Heart left ventricle (tissue), 16 donors: ENCODE results near the gene APOD. TPM values are rescaled to one million over a fixed set of nuclear protein-coding genes. Genes with fewer than 3 reads are reported as not detected.
"Not testable (repeated sequence)": the region's sequence is repeated elsewhere in the genome, so short reads cannot be mapped to it uniquely, and the experiment has no call there.

Experiments used
- ATAC-seq, 4 donors: fragments of 200-7000 bp; cut with Tn5 transposase; one replicate each; pipeline ENCODE4 v1.9.1; 2020 to 2022; ENCODE audit warnings: moderate library complexity in 4 of 4, mild to moderate bottlenecking in 3 of 4, moderate number of reproducible peaks in 1 of 4
- DNase-seq, 5 donors: peaks; one replicate each; pipeline ENCODE4 v3.0.0-alpha.2; 2020
- H3K27ac ChIP-seq, 12 donors: fragments of 200-600 bp; sonication (generic) in 4 of 12; one replicate each; pipeline versions ENCODE4 v1.5.0 to v1.8.0; 2016 to 2022; ENCODE audit warnings: mild to moderate bottlenecking in 2 of 12
- H3K27me3 ChIP-seq, 9 donors: fragments of 200-600 bp; sonication (generic) in 2 of 9; one replicate each; pipeline versions ENCODE4 v1.5.1 to v1.8.0; 2016 to 2022; ENCODE audit warnings: mild to moderate bottlenecking in 3 of 9
- H3K36me3 ChIP-seq, 9 donors: fragments of 200-600 bp; sonication (generic) in 2 of 9; one replicate each; pipeline versions ENCODE4 v1.5.0 to v1.8.0; 2018 to 2022; ENCODE audit warnings: mild to moderate bottlenecking in 2 of 9
- H3K4me1 ChIP-seq, 12 donors: fragments of 200-600 bp; sonication (generic) in 4 of 12; one replicate each; pipeline versions ENCODE4 v1.5.0 to v1.8.0; 2016 to 2022; ENCODE audit warnings: mild to moderate bottlenecking in 3 of 12
- H3K4me3 ChIP-seq, 12 donors: fragments of 200-600 bp; sonication (generic) in 4 of 12; one replicate each; pipeline versions ENCODE4 v1.5.0 to v1.8.0; 2017 to 2022; ENCODE audit warnings: mild to moderate bottlenecking in 9 of 12, moderate library complexity in 4 of 12
- H3K9me3 ChIP-seq, 12 donors: fragments of 200-600 bp; sonication (generic) in 4 of 12; one replicate each; pipeline versions ENCODE4 v1.5.0 to v1.8.0; 2016 to 2022; ENCODE audit warnings: mild to moderate bottlenecking in 1 of 12
- CTCF ChIP-seq, 12 donors: fragments of 200-600 bp; sonication (generic) in 4 of 12; IDR thresholded peaks; one replicate each; pipeline versions ENCODE4 v1.5.0 to v1.8.0; 2018 to 2022; ENCODE audit warnings: antibody characterized with exemption in 12 of 12, mild to moderate bottlenecking in 5 of 12
- POLR2A ChIP-seq, 2 donors: fragments of 450-650 bp; IDR thresholded peaks; one replicate each; pipeline ENCODE4 v1.6.1; 2017; ENCODE audit warnings: antibody characterized with exemption in 2 of 2, mild to moderate bottlenecking in 2 of 2, moderate library complexity in 2 of 2
- WGBS, 4 donors: extraction: QIAGEN DNeasy Blood & Tissue Kit in 2 of 4; methylation state at CpG; one replicate each; pipeline versions ENCODE4 v1.1.5 to v1.1.7; 2013 to 2018; 5-methylcytosine and 5-hydroxymethylcytosine counted together
- intact Hi-C, 10 donors: fragments of 100-400 bp; cut with DNase I; formaldehyde crosslinking; loops; one replicate each; pipeline versions ENCODE4 v1.11.1 to v1.14.2; 2022
- polyA plus RNA-seq, 2 donors: library from polyadenylated mRNA; stranded (reverse); fragments of 200-250 nt; gene quantifications; one replicate each; pipeline ENCODE4 v1.2.3, GENCODE V29; 2013
- total RNA-seq, 9 donors: library from RNA; depleted of rRNA in 2 of 9; stranded (reverse); fragments of >200 nt in 2 of 9; fragmentation: NEBNext Ultra II Directional in 3 of 9; extraction: Animal tissue kit (Norgen Biotek cat#: 25700) in 3 of 9; gene quantifications; one replicate each; pipeline versions ENCODE4 v1.1.0 to v1.2.4, GENCODE V29; 2016 to 2023
- donor health status: ischemic (EF 13 %, LVEDD 7.1; RV severe dilation, severe dysfunction).
- donor health status: healthy with polysubstance abuse.
- donor health status: DM: no; HTN: yes; CAD: no.
- donor health status: DM: no; HTN: no; CAD: no.
- donor health status: ischemic (EF 25% LVEDD 6.9; RV normal size, moderate dysfunction).
- donor health status: ischemic (EF 25% LVEDD 5.7; RV mildly dilated, moderate dysfunction).
- donor health status: healthy.
- donor health status: DM: yes; HTN: yes; CAD: no.
- donor health status: ischemic (EF 35%, LVEDD 5.7; RV mildly dilated, moderate dysfunction).
- donor health status: nonischemic (EF 11% LVEDD 7.7; RV severe dilation, severe dysfunction).
- donor health status: DM: yes; HTN: yes; CAD: no.
- donor health status: PGD.
- donor health status: ischemic (EF 29% LVEDD 5.4; RV normal size, mild dysfunction).
- donor health status: nonischemic (EF 23%, LVEDD 6.1; RV moderate dilation, normal function).

The APOD gene
- total and polyA plus RNA-seq, 11 donors: 101 to 1,096 (median 214) TPM

GRCh38 chr3:195613468-195614069 lies 29.8 kb upstream of the APOD start:
- intact Hi-C loops: loop anchor here in 5 of 10 donors (2.0 to 10.0 kb wide), 3 partner anchors 107 to 111 kb away; partner anchors contain the start of gene MUC20 (in 5 of the 5)
- WGBS, 4 donors: 74 to 98% (median 80%) methylated on average over 12 to 15 of the region's 15 CpGs
- no peak for TF ChIP-seq CTCF (IDR thresholded peaks at IDR 0.05)
- TF ChIP-seq POLR2A (IDR thresholded peaks at IDR 0.05): no peak

GRCh38 chr3:195612075-195612800 lies 28.5 kb upstream of the APOD start:
- H3K36me3 ChIP-seq: no peaks in the 10 kb centered on the region
- ATAC-seq: peak in 1 of 4 donors; percentile 36
- intact Hi-C loops: loop anchor here in 4 of 10 donors (5.0 to 10.0 kb wide), 2 partner anchors 110 to 113 kb away; partner anchors contain the start of gene MUC20 (in 4 of the 4)
- 51 to 70% (median 58%) methylated on average over 8 of the region's 8 CpGs for WGBS, 4 donors
- peaks cover 0 to 17% (median 0%) of the 10 kb centered on the region in 12 donors for H3K4me1 ChIP-seq
- H3K27me3 ChIP-seq: no peaks in the 10 kb centered on the region
- DNase-seq: no peak
- peak overlapping the region in 2 of 12 donors; percentile 7 to 29 for H3K27ac ChIP-seq
- peaks cover 0 to 9% (median 0%) of the 10 kb centered on the region in 12 donors for H3K9me3 ChIP-seq
- H3K4me3 ChIP-seq: no peak overlapping the region
- no peak for TF ChIP-seq CTCF (IDR thresholded peaks at IDR 0.05)
- no peak for TF ChIP-seq POLR2A (IDR thresholded peaks at IDR 0.05)

More at GRCh38 chr3:195613468-195614069, 29.8 kb upstream of the APOD start:
- Histone ChIP-seq H3K4me1 (peaks cover 0 to 17% (median 0%) of the 10 kb centered on the region in 12 donors), H3K27me3 (no peaks in the 10 kb centered on the region), H3K4me3 (no peak overlapping the region), H3K27ac (no peak overlapping the region), H3K36me3 (no peaks in the 10 kb centered on the region), H3K9me3 (no peaks in the 10 kb centered on the region)
- DNase-seq: no peak
- ATAC-seq: no peak

- Histone ChIP-seq H3K4me1 (peaks cover 0 to 17% (median 0%) of the 10 kb centered on the region in 12 donors), H3K27me3 (no peaks in the 10 kb centered on the region), H3K4me3 (no peak overlapping the region), H3K27ac (no peak overlapping the region), H3K9me3 (peaks cover 0 to 28% (median 7%) of the 10 kb centered on the region in 12 donors), H3K36me3 (no peaks in the 10 kb centered on the region)
- no peak for TF ChIP-seq POLR2A (IDR thresholded peaks at IDR 0.05)
- no peak for TF ChIP-seq CTCF (IDR thresholded peaks at IDR 0.05)
- DNase-seq (no peak), ATAC-seq (no peak)
- intact Hi-C loops: no loop called here
- WGBS, 4 donors: 86 to 93% (median 88%) methylated on average over 3 of the region's 3 CpGs
These were observed 25.5 kb upstream of the APOD start for GRCh38 chr3:195609229-195609628.

GRCh38 chr3:195601785-195602184 lies 18.0 kb upstream of the APOD start:
- intact Hi-C loops, H3K36me3 ChIP-seq, H3K27ac ChIP-seq, H3K27me3 ChIP-seq, ATAC-seq, H3K4me3 ChIP-seq, DNase-seq: not testable (repeated sequence)
- Histone ChIP-seq H3K9me3 (peaks cover 0 to 14% (median 3%) of the 10 kb centered on the region in 12 donors), H3K4me1 (peaks cover 0 to 19% (median 7%) of the 10 kb centered on the region in 12 donors)
- 75 to 84% (median 77%) methylated on average over 2 of the region's 2 CpGs for WGBS, 4 donors
